Measurements from ENCODE around the gene PAPPA2.

Gene PAPPA2

GRCh38 chr1:176522310-176522845 is 59.4 kb downstream of the PAPPA2 start:
- Histone ChIP-seq H3K27ac (no peak overlapping the region), H3K27me3 (no peaks in the 10 kb centered on the region), H3K4me2 (no peak overlapping the region), H3K9me3 (replicated peaks in 1 of 11) (no peaks in the 10 kb centered on the region), H3K4me3 (no peak overlapping the region), H3K36me3 (no peaks in the 10 kb centered on the region), H4K20me1 (no peaks in the 10 kb centered on the region), H3K9ac (no peak overlapping the region), H3K4me1 (no peaks in the 10 kb centered on the region)
- TF ChIP-seq Cebpa-rat (IDR thresholded peaks at IDR 0.05) = no peak

GRCh38 chr1:176529395-176530090 is 66.6 kb downstream of the PAPPA2 start:
- no peaks in the 10 kb centered on the region for H3K27me3 ChIP-seq
- H4K20me1 ChIP-seq = no peaks in the 10 kb centered on the region
- no peak overlapping the region for H3K4me3 ChIP-seq
- no peak for TF ChIP-seq Cebpa-rat (IDR thresholded peaks at IDR 0.05)
- H3K9ac ChIP-seq = no peak overlapping the region
- H3K36me3 ChIP-seq = no peaks in the 10 kb centered on the region
- H3K9me3 ChIP-seq (replicated peaks in 1 of 11) = no peaks in the 10 kb centered on the region
- H3K4me1 ChIP-seq = no peaks in the 10 kb centered on the region
- no peak overlapping the region for H3K4me2 ChIP-seq
- H3K27ac ChIP-seq = no peak overlapping the region

DNA sequence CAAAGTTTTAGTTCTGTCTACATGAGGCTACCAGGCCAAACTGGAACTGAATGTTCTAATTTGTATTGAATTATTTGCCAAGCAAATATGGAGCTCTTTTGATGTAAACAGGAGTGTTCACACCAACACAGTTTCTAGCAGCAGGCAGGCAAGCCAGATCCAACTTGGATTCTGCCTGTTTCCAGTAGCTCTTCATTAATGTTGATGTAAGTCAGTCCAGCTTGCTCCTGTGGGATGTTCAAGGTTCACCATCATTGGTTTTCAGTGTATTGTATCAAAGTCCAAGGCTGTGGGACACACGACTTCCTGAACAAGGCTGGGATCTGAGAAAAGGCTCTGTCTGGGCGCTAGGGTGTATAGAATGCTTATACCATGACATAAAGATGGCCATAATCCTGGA is 68.1 kb downstream of the PAPPA2 start:
- H4K20me1 ChIP-seq = no peaks in the 10 kb centered on the region
- H3K4me3 ChIP-seq = no peak overlapping the region
- H3K36me3 ChIP-seq = no peaks in the 10 kb centered on the region
- no peak overlapping the region for H3K4me2 ChIP-seq
- H3K9me3 ChIP-seq (replicated peaks in 1 of 11) = peaks cover 0 to 8% (median 0%) of the 10 kb centered on the region in 11 experiments; a peak in 1 of 22 replicates
- no peak overlapping the region for H3K9ac ChIP-seq
- no peak overlapping the region for H3K27ac ChIP-seq
- no peaks in the 10 kb centered on the region for H3K4me1 ChIP-seq
- no peaks in the 10 kb centered on the region for H3K27me3 ChIP-seq
- no peak for TF ChIP-seq Cebpa-rat (IDR thresholded peaks at IDR 0.05)

DNA sequence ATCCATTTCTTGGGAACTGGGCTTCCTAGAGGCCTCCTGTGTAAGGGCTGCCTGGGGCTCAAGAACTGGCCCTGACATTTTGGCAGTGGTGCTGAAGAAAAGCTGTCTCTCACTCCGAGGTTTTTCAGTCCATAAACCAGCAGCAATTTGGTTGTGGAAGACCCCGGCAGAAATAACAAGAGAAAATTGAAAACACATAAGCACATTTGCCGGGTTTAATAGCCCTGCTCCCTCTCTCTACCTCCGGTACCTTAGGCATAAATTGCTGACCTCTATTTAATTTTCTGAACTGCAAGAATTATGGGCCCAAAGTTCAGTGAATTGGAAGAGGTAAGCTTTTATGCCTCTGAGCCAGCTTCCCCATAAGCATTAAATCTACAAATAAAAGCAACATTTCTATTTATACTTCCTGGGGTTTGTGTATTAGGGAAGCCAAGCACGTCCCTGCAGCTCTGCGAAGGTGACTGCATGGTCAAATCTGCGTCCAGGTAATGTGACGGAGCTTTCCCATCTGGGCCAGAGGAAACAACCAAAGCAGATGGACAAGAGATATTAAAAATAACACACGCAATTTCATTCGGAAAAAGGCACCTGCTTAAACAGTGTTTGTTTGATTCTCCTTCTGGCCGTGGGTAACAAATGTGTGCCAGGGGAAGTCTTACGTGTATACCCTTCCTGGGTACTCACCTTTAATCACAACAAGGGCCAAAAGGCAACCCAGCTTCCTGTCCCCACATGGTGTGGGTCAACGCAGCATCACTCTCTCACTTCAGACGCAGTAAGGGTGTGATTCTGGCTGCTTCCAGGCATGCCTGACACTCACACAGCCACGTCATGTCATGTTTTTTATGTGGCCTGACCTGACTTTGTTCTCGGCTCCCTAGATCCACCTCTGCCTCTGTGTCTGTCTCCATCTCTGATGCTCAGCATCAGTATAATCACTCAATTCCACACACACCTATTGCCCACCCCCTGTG is 69.2 kb downstream of the PAPPA2 start:
- H3K36me3 ChIP-seq = no peaks in the 10 kb centered on the region
- H3K4me1 ChIP-seq = no peaks in the 10 kb centered on the region
- no peaks in the 10 kb centered on the region for H3K27me3 ChIP-seq
- H3K4me3 ChIP-seq = no peak overlapping the region
- peaks cover 0 to 8% (median 0%) of the 10 kb centered on the region in 11 experiments; a peak in 1 of 22 replicates for H3K9me3 ChIP-seq (replicated peaks in 1 of 11)
- no peak overlapping the region for H3K27ac ChIP-seq
- no peaks in the 10 kb centered on the region for H4K20me1 ChIP-seq
- H3K4me2 ChIP-seq = no peak overlapping the region
- no peak overlapping the region for H3K9ac ChIP-seq
- no peak for TF ChIP-seq Cebpa-rat (IDR thresholded peaks at IDR 0.05)

GRCh38 chr1:176533020-176533419 is 70.0 kb downstream of the PAPPA2 start:
- no peak overlapping the region for H3K4me3 ChIP-seq
- H3K4me2 ChIP-seq = no peak overlapping the region
- no peaks in the 10 kb centered on the region for H3K4me1 ChIP-seq
- H4K20me1 ChIP-seq = no peaks in the 10 kb centered on the region
- no peaks in the 10 kb centered on the region for H3K36me3 ChIP-seq
- no peak overlapping the region for H3K9ac ChIP-seq
- H3K27me3 ChIP-seq = no peaks in the 10 kb centered on the region
- no peak overlapping the region for H3K27ac ChIP-seq
- TF ChIP-seq Cebpa-rat (IDR thresholded peaks at IDR 0.05) = no peak
- H3K9me3 ChIP-seq (replicated peaks in 1 of 11) = peaks cover 0 to 8% (median 0%) of the 10 kb centered on the region in 11 experiments; a peak in 1 of 22 replicates

- H3K9ac ChIP-seq = no peak overlapping the region
- peaks cover 0 to 43% (median 0%) of the 10 kb centered on the region in 11 experiments; a peak in 8 of 22 replicates for H3K9me3 ChIP-seq (replicated peaks in 1 of 11)
- no peak overlapping the region for H3K27ac ChIP-seq
- H3K4me3 ChIP-seq = no peak overlapping the region
- no peak for TF ChIP-seq Cebpa-rat (IDR thresholded peaks at IDR 0.05)
- H4K20me1 ChIP-seq = no peaks in the 10 kb centered on the region
- no peak overlapping the region for H3K4me2 ChIP-seq
- H3K4me1 ChIP-seq = peaks cover 0 to 11% (median 2%) of the 10 kb centered on the region in 10 experiments; a peak in 9 of 20 replicates
- no peaks in the 10 kb centered on the region for H3K27me3 ChIP-seq
- no peaks in the 10 kb centered on the region for H3K36me3 ChIP-seq
These were observed 73.6 kb downstream of the PAPPA2 start for GRCh38 chr1:176536588-176536987.

DNA sequence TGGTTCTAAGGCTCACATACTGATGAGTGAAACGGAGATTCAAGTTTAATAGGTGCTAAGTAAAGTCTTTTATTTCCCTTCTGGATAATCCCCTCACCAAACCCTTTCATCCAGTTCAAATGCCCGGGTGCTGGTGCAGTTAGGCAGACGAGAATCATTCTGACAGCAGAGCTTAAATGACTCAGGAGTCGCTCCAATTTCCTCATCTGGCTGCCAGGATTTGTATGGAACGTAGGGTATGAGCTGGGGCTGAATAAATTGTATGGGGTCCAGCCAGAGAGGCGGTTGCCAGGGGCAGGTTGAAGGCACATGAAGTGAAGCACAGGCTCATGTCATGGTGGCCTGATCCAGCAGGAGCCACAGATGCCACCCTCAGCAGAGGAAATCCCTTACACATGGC is 76.0 kb downstream of the PAPPA2 start:
- Histone ChIP-seq H3K9ac (no peak overlapping the region), H3K27ac (no peak overlapping the region), H3K9me3 (replicated peaks in 1 of 11) (peaks cover 0 to 67% (median 6%) of the 10 kb centered on the region in 11 experiments; a peak in 12 of 22 replicates), H4K20me1 (no peaks in the 10 kb centered on the region), H3K36me3 (no peaks in the 10 kb centered on the region; a peak in 1 of 22 replicates), H3K4me3 (no peak overlapping the region), H3K4me2 (no peak overlapping the region), H3K4me1 (peaks cover 0 to 33% (median 9%) of the 10 kb centered on the region in 10 experiments; a peak in 10 of 20 replicates), H3K27me3 (no peaks in the 10 kb centered on the region)
- TF ChIP-seq Cebpa-rat (IDR thresholded peaks at IDR 0.05) = no peak

GRCh38 chr1:176540428-176540827 is 77.5 kb downstream of the PAPPA2 start:
- Histone ChIP-seq H3K4me3 (no peak overlapping the region), H3K27ac (peak overlapping the region in 3 of 11 experiments; percentile 65 to 77 (median 74); a peak in 4 of 22 replicates), H3K9me3 (replicated peaks in 1 of 11) (peaks cover 0 to 73% (median 6%) of the 10 kb centered on the region in 11 experiments; a peak in 12 of 22 replicates), H4K20me1 (no peaks in the 10 kb centered on the region), H3K4me2 (0 out of 22 replicates have a peak overlapping the region, but pooled peaks of 2 of the 11 experiments have one; percentile 38 to 43), H3K4me1 (peaks cover 0 to 33% (median 9%) of the 10 kb centered on the region in 10 experiments; a peak in 10 of 20 replicates), H3K36me3 (no peaks in the 10 kb centered on the region; a peak in 1 of 22 replicates), H3K9ac (no peak overlapping the region), H3K27me3 (no peaks in the 10 kb centered on the region)
- no peak for TF ChIP-seq Cebpa-rat (IDR thresholded peaks at IDR 0.05)

- H4K20me1 ChIP-seq = no peaks in the 10 kb centered on the region
- no peak overlapping the region for H3K9ac ChIP-seq
- peak overlapping the region in 6 of 11 experiments; percentile 8 to 60 (median 38); a peak in 9 of 22 replicates for H3K4me2 ChIP-seq
- TF ChIP-seq Cebpa-rat (IDR thresholded peaks at IDR 0.05) = peak in 2 of 11 experiments; percentile 28 to 61; a peak in 2 of 22 replicates
- no peak overlapping the region for H3K4me3 ChIP-seq
- peaks cover 0 to 33% (median 9%) of the 10 kb centered on the region in 10 experiments; a peak in 10 of 20 replicates for H3K4me1 ChIP-seq
- no peaks in the 10 kb centered on the region; a peak in 1 of 22 replicates for H3K36me3 ChIP-seq
- H3K27ac ChIP-seq = peak overlapping the region in 6 of 11 experiments; percentile 34 to 77 (median 62); a peak in 12 of 22 replicates
- H3K27me3 ChIP-seq = no peaks in the 10 kb centered on the region
- peaks cover 0 to 71% (median 6%) of the 10 kb centered on the region in 11 experiments; a peak in 12 of 22 replicates for H3K9me3 ChIP-seq (replicated peaks in 1 of 11)
These were observed 78.7 kb downstream of the PAPPA2 start for GRCh38 chr1:176541663-176542062.
